Measurements from ENCODE around the gene TAOK1.
"Not testable (repeated sequence)": the region's sequence is repeated elsewhere in the genome, so short reads cannot be mapped to it uniquely, and the experiment has no call there.

TAOK1 gene

GRCh38 chr17:29449865-29450671 is 59.9 kb downstream of the TAOK1 start:
- no peak for DNase-seq

GRCh38 chr17:29451121-29451742 is 61.1 kb downstream of the TAOK1 start:
- peak in 1 of 2 experiments; percentile 30 for DNase-seq

- no peak for DNase-seq
These were observed 67.9 kb downstream of the TAOK1 start for GRCh38 chr17:29458066-29458465.

- DNase-seq, result no peak
These were observed 71.5 kb downstream of the TAOK1 start for GRCh38 chr17:29461483-29462206.

- no peak for DNase-seq
These were observed 79.1 kb downstream of the TAOK1 start for GRCh38 chr17:29469276-29469675.

- DNase-seq, result not testable (repeated sequence)
These were observed 83.3 kb downstream of the TAOK1 start for GRCh38 chr17:29473437-29473836.

- no peak for DNase-seq
These were observed 84.1 kb downstream of the TAOK1 start for GRCh38 chr17:29474297-29474696.

GRCh38 chr17:29475891-29476290 is 85.7 kb downstream of the TAOK1 start:
- DNase-seq, result no peak

- DNase-seq, result not testable (repeated sequence)
These were observed 90.2 kb downstream of the TAOK1 start for GRCh38 chr17:29480249-29480928.

GRCh38 chr17:29483503-29483902 is 93.3 kb downstream of the TAOK1 start:
- DNase-seq, result no peak

- DNase-seq, result no peak
These were observed 104.8 kb downstream of the TAOK1 start for GRCh38 chr17:29495011-29495410.

- DNase-seq, result no peak
These were observed 114.5 kb downstream of the TAOK1 start for GRCh38 chr17:29504711-29505110.

GRCh38 chr17:29505836-29506235 is 115.7 kb downstream of the TAOK1 start:
- no peak for DNase-seq

- DNase-seq, result no peak
These were observed 120.8 kb downstream of the TAOK1 start for GRCh38 chr17:29510953-29511352.

GRCh38 chr17:29514792-29515191 is 124.6 kb downstream of the TAOK1 start:
- no peak for DNase-seq

GRCh38 chr17:29518359-29518758 is 128.2 kb downstream of the TAOK1 start:
- DNase-seq, result no peak

- DNase-seq, result no peak
These were observed 134.5 kb downstream of the TAOK1 start for GRCh38 chr17:29524692-29525091.

- no peak for DNase-seq
These were observed 136.2 kb downstream of the TAOK1 start for GRCh38 chr17:29526322-29526721.

GRCh38 chr17:29533976-29534375 is 143.8 kb downstream of the TAOK1 start:
- no peak for DNase-seq

- no peak for DNase-seq
These were observed 153.9 kb downstream of the TAOK1 start for GRCh38 chr17:29544066-29544465.

- DNase-seq, result no peak
These were observed 155.9 kb downstream of the TAOK1 start for GRCh38 chr17:29546085-29546484.

- DNase-seq, result no peak
These were observed 156.7 kb downstream of the TAOK1 start for GRCh38 chr17:29546830-29547229.
